ENCODE results near the gene STEAP1B.

STEAP1B gene

DNA sequence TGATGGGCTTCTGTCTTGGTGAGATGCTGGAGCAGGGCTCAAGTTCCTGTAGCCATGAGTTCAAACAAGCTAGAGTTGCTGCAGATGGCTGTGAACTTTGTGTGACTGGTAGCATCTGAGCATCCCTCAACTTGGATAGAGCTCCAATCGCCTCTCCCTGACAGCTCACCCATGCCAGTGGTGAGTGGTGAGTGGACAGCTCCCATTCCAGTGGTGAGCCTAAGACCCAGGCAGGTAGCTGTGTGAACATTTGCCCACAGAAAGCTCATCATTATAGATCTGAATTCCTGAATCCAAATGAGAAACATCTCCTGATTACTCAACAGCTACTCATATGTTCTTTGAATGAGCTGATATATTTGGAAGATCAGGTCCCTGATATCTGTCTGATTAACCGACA is 25.3 kb downstream of the STEAP1B start:
- TF ChIP-seq, protein P1, sequence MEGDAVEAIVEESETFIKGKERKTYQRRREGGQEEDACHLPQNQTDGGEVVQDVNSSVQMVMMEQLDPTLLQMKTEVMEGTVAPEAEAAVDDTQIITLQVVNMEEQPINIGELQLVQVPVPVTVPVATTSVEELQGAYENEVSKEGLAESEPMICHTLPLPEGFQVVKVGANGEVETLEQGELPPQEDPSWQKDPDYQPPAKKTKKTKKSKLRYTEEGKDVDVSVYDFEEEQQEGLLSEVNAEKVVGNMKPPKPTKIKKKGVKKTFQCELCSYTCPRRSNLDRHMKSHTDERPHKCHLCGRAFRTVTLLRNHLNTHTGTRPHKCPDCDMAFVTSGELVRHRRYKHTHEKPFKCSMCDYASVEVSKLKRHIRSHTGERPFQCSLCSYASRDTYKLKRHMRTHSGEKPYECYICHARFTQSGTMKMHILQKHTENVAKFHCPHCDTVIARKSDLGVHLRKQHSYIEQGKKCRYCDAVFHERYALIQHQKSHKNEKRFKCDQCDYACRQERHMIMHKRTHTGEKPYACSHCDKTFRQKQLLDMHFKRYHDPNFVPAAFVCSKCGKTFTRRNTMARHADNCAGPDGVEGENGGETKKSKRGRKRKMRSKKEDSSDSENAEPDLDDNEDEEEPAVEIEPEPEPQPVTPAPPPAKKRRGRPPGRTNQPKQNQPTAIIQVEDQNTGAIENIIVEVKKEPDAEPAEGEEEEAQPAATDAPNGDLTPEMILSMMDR (IDR thresholded peaks at IDR 0.05; ENCODE audit: insufficient read depth, missing control alignments): no peak
- DNase-seq (ENCODE audit: insufficient read length, low spot score) (no peak), FAIRE-seq (no peak)

- FAIRE-seq: no peak
- DNase-seq (ENCODE audit: insufficient read length, low spot score): no peak
- TF ChIP-seq, protein P1 (IDR thresholded peaks at IDR 0.05; ENCODE audit: insufficient read depth, missing control alignments): no peak
Observed at GRCh38 chr7:22470981-22471380, 29.0 kb downstream of the STEAP1B start.

DNA sequence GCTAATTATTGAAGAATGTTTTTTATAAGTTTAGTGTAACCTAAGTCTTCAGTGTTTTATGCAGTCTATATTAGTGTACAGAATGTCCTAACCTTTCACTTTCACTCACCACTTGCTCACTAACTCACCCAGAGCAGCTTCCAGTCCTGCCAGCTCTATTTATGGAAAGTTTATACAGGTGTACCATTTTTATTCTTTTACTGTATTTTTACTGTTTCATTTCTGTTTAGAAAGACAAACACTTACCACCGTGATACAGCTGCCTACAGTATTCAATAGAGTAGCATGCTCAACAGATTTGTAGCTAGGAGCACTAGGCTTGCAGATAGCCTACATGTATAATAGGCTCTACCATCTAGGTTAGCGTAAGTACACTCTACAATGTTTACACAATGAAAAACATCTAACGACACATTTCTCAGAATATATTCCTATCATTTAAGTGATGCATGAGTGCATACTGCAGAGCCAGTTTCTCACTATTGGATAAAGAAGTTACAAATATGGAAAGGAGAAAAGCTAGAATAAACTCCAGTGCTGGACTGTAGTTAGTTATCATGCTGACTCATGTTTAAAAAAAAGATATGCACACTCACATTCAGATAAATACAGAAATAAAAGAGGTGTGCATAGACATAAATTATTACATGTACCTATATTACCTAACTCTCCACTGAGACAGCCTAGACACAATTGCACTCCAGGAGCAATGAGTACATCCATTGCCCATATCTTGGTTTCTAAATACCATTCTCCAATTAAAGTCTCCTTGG is 30.4 kb downstream of the STEAP1B start:
- TF ChIP-seq, protein P1 (IDR thresholded peaks at IDR 0.05; ENCODE audit: insufficient read depth, missing control alignments): no peak
- no peak for FAIRE-seq
- DNase-seq (ENCODE audit: insufficient read length, low spot score): no peak

DNA sequence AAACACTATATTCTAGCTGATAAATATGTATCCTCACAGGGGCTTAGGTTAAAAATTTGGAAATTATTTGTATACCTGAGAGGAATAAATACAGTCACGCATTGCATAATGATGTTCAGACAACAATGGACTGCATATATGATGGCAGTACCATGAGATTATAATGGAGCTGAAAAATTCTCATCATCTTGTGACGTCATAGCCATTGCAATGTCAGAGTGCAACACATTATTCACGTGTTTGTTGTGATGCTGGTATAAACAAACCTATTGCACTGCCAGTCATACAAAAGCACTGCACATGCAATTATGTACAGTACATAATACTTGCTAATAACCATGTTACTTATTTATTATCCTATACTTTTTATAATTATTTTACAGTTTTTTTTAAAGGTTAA is 31.4 kb downstream of the STEAP1B start:
- TF ChIP-seq, protein P1 (IDR thresholded peaks at IDR 0.05; ENCODE audit: insufficient read depth, missing control alignments): no peak
- DNase-seq (ENCODE audit: insufficient read length, low spot score) (no peak), FAIRE-seq (no peak)

GRCh38 chr7:22464299-22464698 is 35.7 kb downstream of the STEAP1B start:
- DNase-seq (ENCODE audit: insufficient read length, low spot score): no peak
- TF ChIP-seq, protein P1 (IDR thresholded peaks at IDR 0.05; ENCODE audit: insufficient read depth, missing control alignments): no peak
- no peak for FAIRE-seq

DNA sequence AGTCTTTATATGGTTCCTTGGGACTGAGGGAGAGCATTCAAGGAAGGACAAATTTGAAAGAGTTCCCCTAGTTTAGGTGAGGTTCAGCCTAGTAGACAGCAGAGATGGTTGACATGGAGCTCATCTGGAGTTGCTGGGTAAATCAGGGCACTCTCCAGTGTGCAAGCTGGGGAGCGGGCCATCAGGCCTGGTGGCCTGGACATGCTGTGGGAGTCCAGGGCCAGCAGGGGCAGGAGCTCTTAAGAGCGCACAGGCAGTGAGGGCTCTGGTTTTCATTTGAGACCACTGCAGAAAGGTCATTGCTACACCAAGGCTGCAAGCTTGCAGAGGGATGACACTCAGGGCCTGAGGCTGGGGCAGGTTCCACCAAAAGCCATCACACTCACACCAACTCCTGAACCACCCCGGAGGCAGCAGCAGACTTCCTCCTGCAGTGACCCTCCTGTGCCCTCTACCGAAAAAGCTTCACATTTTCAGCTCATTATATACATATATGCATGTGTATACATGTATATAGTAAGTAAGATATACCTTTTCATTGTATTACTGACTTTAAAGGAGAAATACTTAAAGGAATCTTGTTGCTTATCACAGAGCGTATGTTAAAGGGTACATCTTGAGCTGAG is 39.5 kb downstream of the STEAP1B start:
- TF ChIP-seq, protein P1 (IDR thresholded peaks at IDR 0.05; ENCODE audit: insufficient read depth, missing control alignments): no peak
- no peak for FAIRE-seq
- DNase-seq (ENCODE audit: insufficient read length, low spot score): no peak

DNA sequence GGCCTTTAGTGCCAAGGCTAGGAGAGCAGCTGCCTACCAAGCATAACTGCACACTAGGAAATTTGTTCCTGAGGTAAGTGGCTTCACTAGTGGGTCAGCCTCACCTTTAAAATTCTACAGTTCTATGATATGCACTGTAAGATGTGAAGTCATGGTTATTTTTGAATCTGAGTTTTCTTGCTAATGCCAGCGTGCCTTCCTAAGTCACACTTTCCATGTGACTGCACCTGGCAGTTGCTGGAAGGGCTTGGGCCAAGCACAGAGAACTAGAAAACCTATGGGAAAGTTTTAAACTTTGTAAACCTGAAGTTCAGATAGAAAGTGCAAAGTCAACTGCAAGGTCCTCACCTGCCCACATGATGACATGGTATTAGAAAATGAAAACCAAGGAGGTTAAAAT is 42.5 kb downstream of the STEAP1B start:
- TF ChIP-seq, protein P1 (IDR thresholded peaks at IDR 0.05; ENCODE audit: insufficient read depth, missing control alignments): no peak
- FAIRE-seq (no peak), DNase-seq (ENCODE audit: insufficient read length, low spot score) (no peak)
